GM12878 (cell line): ENCODE measurements around the gene ARHGEF3. TPM values are rescaled to one million over a fixed set of nuclear protein-coding genes. Genes with fewer than 3 reads are reported as not detected.
A peak's percentile ranks its signal among the peaks of the same experiment; 100 is the strongest.

Source experiments
- BHLHE40 ChIP-seq, 2 experiments: fragments of 450-650 bp in 1 of 2; IDR thresholded peaks; 2 replicates each; pipeline ENCODE4 v1.6.1; 2011 to 2017; ENCODE audit warnings: low read depth in 2 of 2, borderline replicate concordance in 1 of 2, improper control_type of control experiment in 1 of 2, low read length in 1 of 2, mild to moderate bottlenecking in 1 of 2
- CTCF ChIP-seq, 3 experiments: IDR thresholded peaks in 2 of 3; conservative IDR thresholded peaks in 1 of 3; 2 replicates each; pipeline ENCODE4 v1.5.1; 2011; ENCODE audit warnings: low read depth in 3 of 3, low read length in 3 of 3, mild to moderate bottlenecking in 3 of 3, control low read depth in 2 of 3, moderate library complexity in 2 of 3, inconsistent platforms in 1 of 3, mixed read lengths in 1 of 3; ENCODE audit not compliant: control insufficient read depth in 2 of 3, insufficient read depth in 1 of 3; ENCODE audit errors: extremely low read depth in 1 of 3
- EED ChIP-seq: sonication (generic); IDR thresholded peaks from 2 replicates; pipeline ENCODE4 v1.6.1; 2016; ENCODE audit warnings: antibody characterized with exemption, low read depth
- ETV6 ChIP-seq, 2 experiments: fragments of 450-650 bp in 1 of 2; IDR thresholded peaks in 1 of 2; conservative IDR thresholded peaks in 1 of 2; 2 replicates each; pipeline ENCODE4 v1.6.1; 2014; ENCODE audit warnings: antibody characterized with exemption in 1 of 2, borderline replicate concordance in 1 of 2, low read depth in 1 of 2, mild to moderate bottlenecking in 1 of 2, moderate library complexity in 1 of 2
- IKZF1 ChIP-seq: fragments of 450-650 bp; conservative IDR thresholded peaks from 2 replicates; pipeline ENCODE4 v1.6.1; 2017; ENCODE audit warnings: antibody characterized with exemption, mild to moderate bottlenecking
- IKZF2 ChIP-seq, 2 experiments: fragments of 450-650 bp; IDR thresholded peaks; 2 replicates each; pipeline ENCODE4 v1.6.1; 2017; ENCODE audit warnings: mild to moderate bottlenecking in 2 of 2, moderate library complexity in 2 of 2
- JUNB ChIP-seq: IDR thresholded peaks from 2 replicates; pipeline ENCODE4 v1.6.1; 2016; ENCODE audit warnings: antibody characterized with exemption, mild to moderate bottlenecking
- NFIC ChIP-seq: IDR thresholded peaks from 2 replicates; pipeline ENCODE4 v1.6.1; 2012; ENCODE audit warnings: low read depth, mild to moderate bottlenecking, inconsistent platforms, low read length, moderate library complexity
- NKRF ChIP-seq: fragments of 450-650 bp; conservative IDR thresholded peaks from 2 replicates; pipeline ENCODE4 v1.6.1; 2017; ENCODE audit warnings: mild to moderate bottlenecking, moderate library complexity
- PAX5 ChIP-seq: IDR thresholded peaks from 2 replicates; pipeline ENCODE4 v1.6.1; 2011; ENCODE audit warnings: low read depth, low read length, borderline replicate concordance
- PBX3 ChIP-seq: IDR thresholded peaks from 2 replicates; pipeline ENCODE4 v1.6.1; 2011; ENCODE audit warnings: mild to moderate bottlenecking, low read depth, low read length, moderate library complexity; ENCODE audit not compliant: insufficient replicate concordance
- SP1 ChIP-seq: IDR thresholded peaks from one replicate; pipeline ENCODE4 v1.6.1; 2011; ENCODE audit warnings: low read depth, low read length
- TARDBP ChIP-seq: IDR thresholded peaks from 2 replicates; pipeline ENCODE4 v1.6.1; 2016; ENCODE audit warnings: borderline replicate concordance
- polyA plus RNA-seq, 11 experiments: library from polyadenylated mRNA; depleted of rRNA in 4 of 11; unstranded in 6 of 11; stranded (reverse) in 5 of 11; fragments of >200 nt; fragmentation: Nextera tagmentation in 4 of 11; fragmentation: Illumina TruSeq in 1 of 11; extraction: Ambion mirVana in 4 of 11; extraction: Trizol in 1 of 11; gene quantifications; 1 replicate in 1 of 11; 2 replicates in 10 of 11; pipeline versions ENCODE4 v1.2.1 to v1.2.3, GENCODE V29; 2011 to 2016; ENCODE audit warnings: inconsistent platforms in 2 of 11, missing spikeins in 2 of 11, low read depth in 1 of 11
- total RNA-seq, 4 experiments: library from RNA; depleted of rRNA in 3 of 4; stranded (reverse); fragments of >200 nt in 3 of 4; fragmentation: Illumina TruSeq in 1 of 4; extraction: Trizol in 1 of 4; gene quantifications; 2 replicates each; pipeline versions ENCODE4 v1.2.1 to v1.2.3, GENCODE V29; 2013 to 2021
- TF ChIP-seq, protein P1 (sequence below): fragments of 450-650 bp; IDR thresholded peaks from 2 replicates; pipeline ENCODE4 v1.6.1; 2017; ENCODE audit warnings: mild to moderate bottlenecking, low read depth, inconsistent platforms; ENCODE audit not compliant: poor library complexity, severe bottlenecking
- TF ChIP-seq, protein P2 (sequence below): fragments of 450-650 bp; IDR thresholded peaks from 2 replicates; pipeline ENCODE4 v1.6.1; 2016; ENCODE audit warnings: mild to moderate bottlenecking
- TF ChIP-seq, protein P3 (sequence below): fragments of 450-650 bp; IDR thresholded peaks from 2 replicates; pipeline ENCODE4 v1.6.1; 2017; ENCODE audit warnings: mild to moderate bottlenecking, moderate library complexity

ARHGEF3 gene
- total and polyA plus RNA-seq, 10 of the 15 experiments (the other 5 are each of a cell fraction or from before 2014, with no cell fraction given), result 21.8 to 78.7 (median 56.2) TPM

DNA sequence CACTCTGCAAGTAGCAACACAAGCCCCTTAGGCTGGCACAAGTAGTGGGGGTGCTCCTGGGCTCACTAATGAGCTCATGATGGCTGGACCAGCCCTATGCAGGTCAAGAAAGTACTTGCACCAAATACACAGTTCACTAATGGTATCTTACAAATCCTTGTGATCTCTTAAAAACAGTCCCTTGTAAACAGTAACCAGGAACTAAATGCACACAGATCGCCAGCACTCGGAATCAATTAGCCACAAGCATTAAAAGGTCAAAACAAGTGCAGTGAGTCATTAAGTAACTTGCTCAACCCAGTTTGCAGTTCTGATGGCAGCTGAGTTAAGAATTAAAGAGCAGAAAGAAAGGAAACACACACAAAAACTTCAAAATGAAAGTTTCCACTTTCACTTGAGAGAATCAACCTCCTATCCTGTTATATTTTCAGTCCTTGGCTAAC lies 43.2 kb downstream of the ARHGEF3 start (continued):
- TF ChIP-seq, protein P1, sequence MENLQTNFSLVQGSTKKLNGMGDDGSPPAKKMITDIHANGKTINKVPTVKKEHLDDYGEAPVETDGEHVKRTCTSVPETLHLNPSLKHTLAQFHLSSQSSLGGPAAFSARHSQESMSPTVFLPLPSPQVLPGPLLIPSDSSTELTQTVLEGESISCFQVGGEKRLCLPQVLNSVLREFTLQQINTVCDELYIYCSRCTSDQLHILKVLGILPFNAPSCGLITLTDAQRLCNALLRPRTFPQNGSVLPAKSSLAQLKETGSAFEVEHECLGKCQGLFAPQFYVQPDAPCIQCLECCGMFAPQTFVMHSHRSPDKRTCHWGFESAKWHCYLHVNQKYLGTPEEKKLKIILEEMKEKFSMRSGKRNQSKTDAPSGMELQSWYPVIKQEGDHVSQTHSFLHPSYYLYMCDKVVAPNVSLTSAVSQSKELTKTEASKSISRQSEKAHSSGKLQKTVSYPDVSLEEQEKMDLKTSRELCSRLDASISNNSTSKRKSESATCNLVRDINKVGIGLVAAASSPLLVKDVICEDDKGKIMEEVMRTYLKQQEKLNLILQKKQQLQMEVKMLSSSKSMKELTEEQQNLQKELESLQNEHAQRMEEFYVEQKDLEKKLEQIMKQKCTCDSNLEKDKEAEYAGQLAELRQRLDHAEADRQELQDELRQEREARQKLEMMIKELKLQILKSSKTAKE, result peak; percentile 92
- peak; percentile 90 for TF ChIP-seq JUNB
- peak; percentile 54 for TF ChIP-seq EED
- no peak for TF ChIP-seq NKRF
- TF ChIP-seq CTCF (IDR thresholded peaks at IDR 0.05 in 2 of 3, conservative IDR thresholded peaks at IDR 0.05 in 1 of 3; ENCODE audit: control insufficient read depth in 2 of 3, extremely low read depth in 1 of 3, insufficient read depth in 1 of 3, low read depth in 3 of 3, low read length in 3 of 3), result no peak
- peak; percentile 65 for TF ChIP-seq IKZF1
- 0 out of 2 replicates have a peak, but pooled peaks have one; percentile 32 for TF ChIP-seq TARDBP
- peak; percentile 55 to 58; a peak in 3 of 4 replicates for TF ChIP-seq BHLHE40 (IDR thresholded peaks at IDR 0.05; ENCODE audit: borderline replicate concordance in 1 of 2, low read depth in 2 of 2, low read length in 1 of 2)
- peak; percentile 36 for TF ChIP-seq PBX3
- peak; percentile 72 to 82 for TF ChIP-seq IKZF2 (IDR thresholded peaks at IDR 0.05)
- TF ChIP-seq ETV6 (conservative IDR thresholded peaks at IDR 0.05 in 1 of 2, IDR thresholded peaks at IDR 0.05 in 1 of 2; ENCODE audit: borderline replicate concordance in 1 of 2, low read depth in 1 of 2), result peak in 1 of 2 experiments; percentile 82; a peak in 2 of 4 replicates
- TF ChIP-seq NFIC, result peak; percentile 90; the same call in 1 of the 2 replicates
- TF ChIP-seq, protein P2, sequence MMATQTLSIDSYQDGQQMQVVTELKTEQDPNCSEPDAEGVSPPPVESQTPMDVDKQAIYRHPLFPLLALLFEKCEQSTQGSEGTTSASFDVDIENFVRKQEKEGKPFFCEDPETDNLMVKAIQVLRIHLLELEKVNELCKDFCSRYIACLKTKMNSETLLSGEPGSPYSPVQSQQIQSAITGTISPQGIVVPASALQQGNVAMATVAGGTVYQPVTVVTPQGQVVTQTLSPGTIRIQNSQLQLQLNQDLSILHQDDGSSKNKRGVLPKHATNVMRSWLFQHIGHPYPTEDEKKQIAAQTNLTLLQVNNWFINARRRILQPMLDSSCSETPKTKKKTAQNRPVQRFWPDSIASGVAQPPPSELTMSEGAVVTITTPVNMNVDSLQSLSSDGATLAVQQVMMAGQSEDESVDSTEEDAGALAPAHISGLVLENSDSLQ, result peak; percentile 9; the same call in 1 of the 2 replicates
- peak; percentile 58; the same call in 1 of the 2 replicates for TF ChIP-seq PAX5
- TF ChIP-seq, protein P3, sequence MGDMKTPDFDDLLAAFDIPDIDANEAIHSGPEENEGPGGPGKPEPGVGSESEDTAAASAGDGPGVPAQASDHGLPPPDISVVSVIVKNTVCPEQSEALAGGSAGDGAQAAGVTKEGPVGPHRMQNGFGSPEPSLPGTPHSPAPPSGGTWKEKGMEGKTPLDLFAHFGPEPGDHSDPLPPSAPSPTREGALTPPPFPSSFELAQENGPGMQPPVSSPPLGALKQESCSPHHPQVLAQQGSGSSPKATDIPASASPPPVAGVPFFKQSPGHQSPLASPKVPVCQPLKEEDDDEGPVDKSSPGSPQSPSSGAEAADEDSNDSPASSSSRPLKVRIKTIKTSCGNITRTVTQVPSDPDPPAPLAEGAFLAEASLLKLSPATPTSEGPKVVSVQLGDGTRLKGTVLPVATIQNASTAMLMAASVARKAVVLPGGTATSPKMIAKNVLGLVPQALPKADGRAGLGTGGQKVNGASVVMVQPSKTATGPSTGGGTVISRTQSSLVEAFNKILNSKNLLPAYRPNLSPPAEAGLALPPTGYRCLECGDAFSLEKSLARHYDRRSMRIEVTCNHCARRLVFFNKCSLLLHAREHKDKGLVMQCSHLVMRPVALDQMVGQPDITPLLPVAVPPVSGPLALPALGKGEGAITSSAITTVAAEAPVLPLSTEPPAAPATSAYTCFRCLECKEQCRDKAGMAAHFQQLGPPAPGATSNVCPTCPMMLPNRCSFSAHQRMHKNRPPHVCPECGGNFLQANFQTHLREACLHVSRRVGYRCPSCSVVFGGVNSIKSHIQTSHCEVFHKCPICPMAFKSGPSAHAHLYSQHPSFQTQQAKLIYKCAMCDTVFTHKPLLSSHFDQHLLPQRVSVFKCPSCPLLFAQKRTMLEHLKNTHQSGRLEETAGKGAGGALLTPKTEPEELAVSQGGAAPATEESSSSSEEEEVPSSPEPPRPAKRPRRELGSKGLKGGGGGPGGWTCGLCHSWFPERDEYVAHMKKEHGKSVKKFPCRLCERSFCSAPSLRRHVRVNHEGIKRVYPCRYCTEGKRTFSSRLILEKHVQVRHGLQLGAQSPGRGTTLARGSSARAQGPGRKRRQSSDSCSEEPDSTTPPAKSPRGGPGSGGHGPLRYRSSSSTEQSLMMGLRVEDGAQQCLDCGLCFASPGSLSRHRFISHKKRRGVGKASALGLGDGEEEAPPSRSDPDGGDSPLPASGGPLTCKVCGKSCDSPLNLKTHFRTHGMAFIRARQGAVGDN, result peak; percentile 66; the same call in 1 of the 2 replicates
- TF ChIP-seq SP1, result no peak
